Kidney (tissue), 14 donors: ENCODE measurements around the gene KANSL2. TPM values are rescaled to one million over a fixed set of nuclear protein-coding genes. Genes with fewer than 3 reads are reported as not detected.

Experiments
- DNase-seq, 5 donors: peaks; one replicate each; pipeline ENCODE4 v3.0.0-alpha.2; 2013 to 2020
- FAIRE-seq: peaks from 2 replicates; lab custom pipeline; 2012; peaks lifted over from hg19 to GRCh38; lab: Jason Lieb, UNC
- H3K27ac ChIP-seq, 2 donors: one replicate each; pipeline ENCODE4 v1.7.0; 2013; ENCODE audit warnings: low read depth in 2 of 2, low read length in 2 of 2, inconsistent platforms in 1 of 2
- H3K27me3 ChIP-seq: one replicate; pipeline ENCODE4 v1.7.1; 2013; ENCODE audit warnings: low read length, inconsistent platforms; ENCODE audit not compliant: control insufficient read depth, insufficient read depth
- H3K36me3 ChIP-seq, 3 donors: one replicate each; pipeline versions ENCODE4 v1.7.0 to v1.7.1; 2013; ENCODE audit warnings: low read length in 3 of 3, control low read depth in 1 of 3, inconsistent platforms in 1 of 3; ENCODE audit not compliant: insufficient read depth in 3 of 3, control insufficient read depth in 2 of 3
- H3K4me1 ChIP-seq, 3 donors: one replicate each; pipeline versions ENCODE4 v1.7.0 to v1.7.1; 2013; ENCODE audit warnings: low read length in 3 of 3, inconsistent platforms in 1 of 3, low read depth in 1 of 3; ENCODE audit not compliant: control insufficient read depth in 2 of 3, insufficient read depth in 2 of 3
- H3K4me3 ChIP-seq, 3 donors: one replicate each; pipeline versions ENCODE4 v1.7.0 to v1.8.1; 2013; ENCODE audit warnings: low read length in 3 of 3, control low read depth in 1 of 3, inconsistent platforms in 1 of 3
- H3K9ac ChIP-seq, 3 donors: one replicate each; pipeline versions ENCODE4 v1.7.0 to v1.7.1; 2013; ENCODE audit warnings: low read length in 3 of 3, control low read depth in 1 of 3, inconsistent platforms in 1 of 3
- H3K9me3 ChIP-seq, 3 donors: one replicate each; pipeline versions ENCODE4 v1.7.0 to v1.7.1; 2013; ENCODE audit warnings: low read length in 3 of 3, control low read depth in 1 of 3, inconsistent platforms in 1 of 3; ENCODE audit not compliant: control insufficient read depth in 2 of 3, insufficient read depth in 1 of 3
- intact Hi-C: fragments of 100-400 bp; cut with DNase I; formaldehyde crosslinking; loops from one replicate; pipeline ENCODE4 v1.11.1; 2022
- polyA plus RNA-seq: library from polyadenylated mRNA; stranded (reverse); fragments of 350-450 nt; fragmentation: Illumina TruSeq; extraction: RNeasy Lipid Tissue Mini Kit (QIAGEN cat#74804); gene quantifications from one replicate; pipeline ENCODE4 v1.2.3, GENCODE V29; 2014; ENCODE audit warnings: low read depth, low replicate concordance; ENCODE audit not compliant: insufficient read depth
- total RNA-seq: library from RNA; stranded (reverse); fragmentation: NEBNext Ultra II Directional; extraction: Animal tissue kit (Norgen Biotek cat#: 25700); gene quantifications from one replicate; pipeline ENCODE4 v1.2.1, GENCODE V29; 2021
- TF ChIP-seq, protein P1 (sequence below): IDR thresholded peaks from 3 replicates; pipeline ENCODE4 v1.5.1; 2012; ENCODE audit warnings: mild to moderate bottlenecking, moderate library complexity, borderline replicate concordance; ENCODE audit not compliant: insufficient read depth; ENCODE audit errors: extremely low read depth
- donor health status: control.
- donor health status: control.
- donor health status: control.
- donor health status: control.
- donor health status: control.
- donor health status: DM: yes; HTN: yes; CAD: no.
- donor health status: Normal renal cell carcinoma (clear cell type).

Gene KANSL2
- total and polyA plus RNA-seq, 2 donors from 2014 or later = 24.6 to 32.2 TPM

- TF ChIP-seq, protein P1, sequence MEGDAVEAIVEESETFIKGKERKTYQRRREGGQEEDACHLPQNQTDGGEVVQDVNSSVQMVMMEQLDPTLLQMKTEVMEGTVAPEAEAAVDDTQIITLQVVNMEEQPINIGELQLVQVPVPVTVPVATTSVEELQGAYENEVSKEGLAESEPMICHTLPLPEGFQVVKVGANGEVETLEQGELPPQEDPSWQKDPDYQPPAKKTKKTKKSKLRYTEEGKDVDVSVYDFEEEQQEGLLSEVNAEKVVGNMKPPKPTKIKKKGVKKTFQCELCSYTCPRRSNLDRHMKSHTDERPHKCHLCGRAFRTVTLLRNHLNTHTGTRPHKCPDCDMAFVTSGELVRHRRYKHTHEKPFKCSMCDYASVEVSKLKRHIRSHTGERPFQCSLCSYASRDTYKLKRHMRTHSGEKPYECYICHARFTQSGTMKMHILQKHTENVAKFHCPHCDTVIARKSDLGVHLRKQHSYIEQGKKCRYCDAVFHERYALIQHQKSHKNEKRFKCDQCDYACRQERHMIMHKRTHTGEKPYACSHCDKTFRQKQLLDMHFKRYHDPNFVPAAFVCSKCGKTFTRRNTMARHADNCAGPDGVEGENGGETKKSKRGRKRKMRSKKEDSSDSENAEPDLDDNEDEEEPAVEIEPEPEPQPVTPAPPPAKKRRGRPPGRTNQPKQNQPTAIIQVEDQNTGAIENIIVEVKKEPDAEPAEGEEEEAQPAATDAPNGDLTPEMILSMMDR = no peak
- intact Hi-C loops = no loop called here
- Histone ChIP-seq H3K9me3 (no peaks in the 10 kb centered on the region), H3K9ac (no peak overlapping the region), H3K4me3 (no peak overlapping the region), H3K4me1 (peaks cover 0 to 17% (median 6%) of the 10 kb centered on the region in 3 donors), H3K27ac (no peak overlapping the region), H3K27me3 (no peaks in the 10 kb centered on the region), H3K36me3 (peaks cover 7 to 34% (median 23%) of the 10 kb centered on the region in 3 donors)
- DNase-seq (no peak), FAIRE-seq (no peak)
These were observed 12.0 kb upstream of the KANSL2 start for GRCh38 chr12:48694038-48694437.

DNA sequence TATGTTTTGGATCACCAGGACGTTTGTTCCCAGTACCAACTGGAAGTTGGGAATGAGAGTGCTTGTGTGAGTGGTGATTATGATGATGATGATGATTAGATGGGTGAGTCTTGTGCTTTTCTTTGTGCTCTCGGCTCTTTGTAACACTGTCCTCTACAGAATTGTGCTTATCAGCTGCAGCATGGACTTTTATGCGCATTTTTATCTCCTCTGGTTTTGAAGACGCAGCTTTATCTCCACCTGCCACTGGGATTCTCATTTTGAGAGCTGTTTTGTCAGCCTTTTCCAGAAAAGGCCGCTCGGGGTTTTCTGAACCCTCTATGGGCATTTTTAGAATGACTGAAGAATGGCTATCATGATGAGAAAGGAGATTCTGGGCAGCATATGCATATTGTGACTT is 11.5 kb upstream of the KANSL2 start:
- intact Hi-C loops = no loop called here
- FAIRE-seq = no peak
- no peak for DNase-seq
- no peak overlapping the region for H3K9ac ChIP-seq
- H3K9me3 ChIP-seq = no peaks in the 10 kb centered on the region
- TF ChIP-seq, protein P1 = no peak
- H3K27ac ChIP-seq = no peak overlapping the region
- no peak overlapping the region for H3K4me3 ChIP-seq
- H3K27me3 ChIP-seq = no peaks in the 10 kb centered on the region
- H3K36me3 ChIP-seq = peaks cover 7 to 35% (median 23%) of the 10 kb centered on the region in 3 donors
- H3K4me1 ChIP-seq = peaks cover 0 to 17% (median 6%) of the 10 kb centered on the region in 3 donors

- Histone ChIP-seq H3K4me1 (peaks cover 0 to 17% (median 6%) of the 10 kb centered on the region in 3 donors), H3K27me3 (no peaks in the 10 kb centered on the region), H3K9ac (no peak overlapping the region), H3K4me3 (no peak overlapping the region), H3K36me3 (peaks cover 7 to 38% (median 23%) of the 10 kb centered on the region in 3 donors), H3K27ac (peak overlapping the region in 1 of 2 donors; percentile 55), H3K9me3 (no peaks in the 10 kb centered on the region)
- FAIRE-seq (no peak), DNase-seq (peak in 1 of 5 donors; percentile 50)
- intact Hi-C loops = no loop called here
- TF ChIP-seq, protein P1 = no peak
These were observed 9.9 kb upstream of the KANSL2 start for GRCh38 chr12:48691826-48692487.
